ENCODE measurements around the gene SLC22A2. TPM values are rescaled to one million over a fixed set of nuclear protein-coding genes. Genes with fewer than 3 reads are reported as not detected.

The SLC22A2 gene
- total and polyA plus RNA-seq, 8 donors, result 0.04 to 0.23 (median 0.07) TPM; not detected in 2

- H3K36me3 ChIP-seq, result no peaks in the 10 kb centered on the region
- intact Hi-C loops (cut with DNase I), result no loop called here
- H3K9me3 ChIP-seq, result no peaks in the 10 kb centered on the region
- no peak for TF ChIP-seq CTCF (IDR thresholded peaks at IDR 0.05)
- no peak overlapping the region for H3K27ac ChIP-seq
- DNase-seq (no peak), ATAC-seq (no peak)
- no peak overlapping the region for H3K4me3 ChIP-seq
- H3K4me1 ChIP-seq, result no peaks in the 10 kb centered on the region
- H3K27me3 ChIP-seq, result no peaks in the 10 kb centered on the region
Observed at GRCh38 chr6:160221918-160222317, 36.7 kb downstream of the SLC22A2 start.

- intact Hi-C loops (cut with DNase I), result no loop called here
- Histone ChIP-seq H3K27me3 (no peaks in the 10 kb centered on the region), H3K27ac (no peak overlapping the region), H3K4me3 (no peak overlapping the region), H3K4me1 (no peaks in the 10 kb centered on the region), H3K9me3 (no peaks in the 10 kb centered on the region), H3K36me3 (no peaks in the 10 kb centered on the region)
- TF ChIP-seq CTCF (IDR thresholded peaks at IDR 0.05), result peak in 1 of 2 donors; percentile 8
- ATAC-seq (peak; percentile 96), DNase-seq (peak in 1 of 4 donors; percentile 14)
Observed at GRCh38 chr6:160221423-160221822, 37.2 kb downstream of the SLC22A2 start.

GRCh38 chr6:160218810-160219209, 39.8 kb downstream of the SLC22A2 start:
- no peak overlapping the region for H3K4me3 ChIP-seq
- H3K27me3 ChIP-seq, result no peaks in the 10 kb centered on the region
- H3K27ac ChIP-seq, result no peak overlapping the region
- H3K4me1 ChIP-seq, result no peaks in the 10 kb centered on the region
- H3K9me3 ChIP-seq, result no peaks in the 10 kb centered on the region
- no peaks in the 10 kb centered on the region for H3K36me3 ChIP-seq
- intact Hi-C loops (cut with DNase I), result no loop called here
- ATAC-seq (no peak), DNase-seq (no peak)
- TF ChIP-seq CTCF (IDR thresholded peaks at IDR 0.05), result no peak

GRCh38 chr6:160217863-160218262, 40.8 kb downstream of the SLC22A2 start:
- Histone ChIP-seq H3K27me3 (no peaks in the 10 kb centered on the region), H3K9me3 (peaks cover 0 to 2% of the 10 kb centered on the region in 2 donors), H3K4me1 (no peaks in the 10 kb centered on the region), H3K36me3 (no peaks in the 10 kb centered on the region), H3K27ac (no peak overlapping the region), H3K4me3 (no peak overlapping the region)
- DNase-seq, result no peak
- no peak for TF ChIP-seq CTCF (IDR thresholded peaks at IDR 0.05)
- intact Hi-C loops (cut with DNase I), result no loop called here
- ATAC-seq, result no peak

- Histone ChIP-seq H3K27me3 (no peaks in the 10 kb centered on the region), H3K4me1 (no peaks in the 10 kb centered on the region), H3K4me3 (no peak overlapping the region), H3K9me3 (peaks cover 0 to 2% of the 10 kb centered on the region in 2 donors), H3K27ac (no peak overlapping the region), H3K36me3 (no peaks in the 10 kb centered on the region)
- intact Hi-C loops (cut with DNase I), result no loop called here
- DNase-seq (no peak), ATAC-seq (no peak)
- no peak for TF ChIP-seq CTCF (IDR thresholded peaks at IDR 0.05)
Observed at GRCh38 chr6:160217073-160217472, 41.5 kb downstream of the SLC22A2 start.

All from left lung (tissue), 10 donors.